Smooth muscle cell (in vitro differentiated cells): ENCODE measurements around the gene GABRE. TPM values are rescaled to one million over a fixed set of nuclear protein-coding genes. Genes with fewer than 3 reads are reported as not detected.

Source experiments
- DNase-seq: peaks from one replicate; lab custom pipeline; 2025; ENCODE audit not compliant: unreplicated experiment; lab: John Stamatoyannopoulos, UW
- H2AFZ ChIP-seq: fragments of 200-600 bp; sonication (generic); 2 replicates; pipeline ENCODE4 v1.6.0; 2016; ENCODE audit warnings: antibody characterized with exemption, low read depth, mild to moderate bottlenecking
- H3F3A ChIP-seq: fragments of 200-600 bp; sonication (generic); 2 replicates; pipeline ENCODE4 v1.6.0; 2017; ENCODE audit warnings: antibody characterized with exemption, low read depth
- H3K27ac ChIP-seq: fragments of 200-600 bp; sonication (generic); 2 replicates; pipeline ENCODE4 v1.5.1; 2016; ENCODE audit warnings: low read depth, mild to moderate bottlenecking
- H3K27me3 ChIP-seq: fragments of 200-600 bp; sonication (generic); 2 replicates; pipeline ENCODE4 v1.6.1; 2016; ENCODE audit warnings: low read depth, mild to moderate bottlenecking
- H3K36me3 ChIP-seq: fragments of 200-600 bp; sonication (generic); 2 replicates; pipeline ENCODE4 v1.5.1; 2016; ENCODE audit warnings: low read depth
- H3K4me1 ChIP-seq: fragments of 200-600 bp; sonication (generic); 2 replicates; pipeline ENCODE4 v1.5.1; 2016; ENCODE audit warnings: low read depth
- H3K4me2 ChIP-seq: fragments of 200-600 bp; sonication (generic); 2 replicates; pipeline ENCODE4 v1.6.0; 2016; ENCODE audit warnings: mild to moderate bottlenecking
- H3K4me3 ChIP-seq: fragments of 200-600 bp; sonication (generic); 2 replicates; pipeline ENCODE4 v1.5.1; 2016; ENCODE audit warnings: mild to moderate bottlenecking
- H3K79me2 ChIP-seq: fragments of 200-600 bp; sonication (generic); 2 replicates; pipeline ENCODE4 v1.6.0; 2016; ENCODE audit warnings: low read depth, mild to moderate bottlenecking
- H3K9ac ChIP-seq: fragments of 200-600 bp; sonication (generic); 2 replicates; pipeline ENCODE4 v1.6.0; 2016; ENCODE audit warnings: low read depth
- H3K9me3 ChIP-seq: fragments of 200-600 bp; sonication (generic); replicated peaks from 2 replicates; pipeline ENCODE4 v1.5.1; 2016; ENCODE audit warnings: low read depth
- H4K20me1 ChIP-seq: fragments of 200-600 bp; sonication (generic); 2 replicates; pipeline ENCODE4 v1.6.0; 2016; ENCODE audit warnings: low read depth
- CTCF ChIP-seq: fragments of 200-600 bp; sonication (generic); IDR thresholded peaks from 2 replicates; pipeline ENCODE4 v1.5.1; 2017; ENCODE audit warnings: borderline replicate concordance, mild to moderate bottlenecking, antibody characterized with exemption; ENCODE audit not compliant: insufficient read depth, poor library complexity, severe bottlenecking
- WGBS: methylation state at CpG from one replicate; pipeline ENCODE4 v1.1.7; 2016; ENCODE audit warnings: low lambda C conversion rate; 5-methylcytosine and 5-hydroxymethylcytosine counted together
- microRNA counts: library from miRNA; unstranded; fragments of <30 nt; microRNA quantifications from one replicate; lab custom pipeline; 2016
- microRNA-seq: library from miRNA; unstranded; fragments of <30 nt; microRNA quantifications from one replicate; pipeline ENCODE4, GENCODE V29; 2016; ENCODE audit warnings: borderline number of aligned reads
- polyA plus RNA-seq: library from polyadenylated mRNA; unstranded; fragments of >200 nt; fragmentation: Nextera tagmentation; extraction: Ambion mirVana; gene quantifications from 2 replicates; pipeline ENCODE4 v1.2.1, GENCODE V29; 2016
- total RNA-seq: library from RNA; depleted of rRNA; stranded (reverse); fragments of >200 nt; gene quantifications from 2 replicates; pipeline ENCODE4 v1.2.3, GENCODE V29; 2014

GABRE gene
- total and polyA plus RNA-seq, 2 experiments from 2014 or later, result 4.5 to 19.4 TPM

GRCh38 chrX:151912780-151913179 is 61.7 kb downstream of the GABRE start, which contains the start of gene MAGEA4:
Gene MAGEA4 (plus strand): TSS chrX:151912889. CDS start chrX:151923665, 10,776 bp downstream.
- no peaks in the 10 kb centered on the region for H3K9me3 ChIP-seq
- H3K27me3 ChIP-seq, result no peaks in the 10 kb centered on the region
- H3K4me3 ChIP-seq, result no peak within 1 kb of the TSS
- no peaks in the 10 kb centered on the region for H4K20me1 ChIP-seq
- H3K27ac ChIP-seq, result no peak within 1 kb of the TSS
- H2AFZ ChIP-seq, result no peak within 1 kb of the TSS
- no peak within 1 kb of the TSS for H3K9ac ChIP-seq
- no peaks in the 10 kb centered on the region for H3K4me1 ChIP-seq
- 92% methylated on average over 11 of the region's 11 CpGs for WGBS
- no peak for DNase-seq
- no peaks in the 10 kb centered on the region for H3K79me2 ChIP-seq
- H3F3A ChIP-seq, result no peaks in the 10 kb centered on the region
- H3K4me2 ChIP-seq, result no peak within 1 kb of the TSS
- H3K36me3 ChIP-seq, result no peaks in the 10 kb centered on the region
- no peak for TF ChIP-seq CTCF

- 100% methylated on average over 5 of the region's 11 CpGs for WGBS
- Histone ChIP-seq H4K20me1 (no peaks in the 10 kb centered on the region), H3K4me1 (no peaks in the 10 kb centered on the region), H2AFZ (no peak overlapping the region), H3K36me3 (no peaks in the 10 kb centered on the region), H3K9me3 (no peaks in the 10 kb centered on the region), H3F3A (no peaks in the 10 kb centered on the region), H3K9ac (no peak overlapping the region), H3K79me2 (no peaks in the 10 kb centered on the region), H3K4me3 (no peak overlapping the region), H3K4me2 (no peak overlapping the region), H3K27me3 (no peaks in the 10 kb centered on the region), H3K27ac (no peak overlapping the region)
- TF ChIP-seq CTCF, result no peak
- DNase-seq, result no peak
Measured at GRCh38 chrX:151912221-151912620, 62.3 kb downstream of the GABRE start.

GRCh38 chrX:151904989-151905388 is 69.5 kb downstream of the GABRE start:
- Histone ChIP-seq H3K9me3 (no peaks in the 10 kb centered on the region), H3K27me3 (no peaks in the 10 kb centered on the region), H3K27ac (no peak overlapping the region), H2AFZ (no peak overlapping the region), H3K79me2 (no peaks in the 10 kb centered on the region), H3F3A (no peaks in the 10 kb centered on the region), H3K36me3 (no peaks in the 10 kb centered on the region), H3K9ac (no peak overlapping the region), H3K4me1 (no peaks in the 10 kb centered on the region), H3K4me3 (no peak overlapping the region), H4K20me1 (no peaks in the 10 kb centered on the region), H3K4me2 (no peak overlapping the region)
- TF ChIP-seq CTCF, result no peak
- no peak for DNase-seq
- WGBS, result 69% methylated on average over 11 of the region's 12 CpGs

MicroRNA genes within 50 kb of the gene (microRNA counts, 767-probe panel; counts per million panel counts)
- 183 counts per million for microRNA hsa-miR-224-5p (lab: Ali Mortazavi, UCI)
- 183 counts per million for microRNA hsa-miR-452-5p (lab: Ali Mortazavi, UCI)

Small RNAs within 50 kb of the gene (microRNA-seq; reads per million reads assigned to microRNA genes)
- gene MIR224 (1,372 reads per million, percentile 82 among the genes with 10 or more reads in this experiment), gene MIR452 (229 reads per million, percentile 66 among the genes with 10 or more reads in this experiment)

Other genes with a start within 250 kb of the GABRE start
- gene CNGA2, start 239.9 kb downstream of the GABRE start, total RNA-seq, result not detected in 2 replicates
- gene CNGA2, start 239.9 kb downstream of the GABRE start, polyA plus RNA-seq, result not detected in 2 replicates
- not detected in 2 replicates for gene MAGEA4, start 61.8 kb downstream of the GABRE start, total RNA-seq
- not detected in 2 replicates for gene MAGEA4, start 61.8 kb downstream of the GABRE start, polyA plus RNA-seq
- not detected in 2 replicates for gene MAGEA10, start 163.9 kb upstream of the GABRE start, total RNA-seq
- gene MAGEA10, start 163.9 kb upstream of the GABRE start, polyA plus RNA-seq, result not detected in 2 replicates